Camera-type eye (tissue), 1 donor: ENCODE results near the gene ZC3H11A. TPM values are rescaled to one million over a fixed set of nuclear protein-coding genes. Genes with fewer than 3 reads are reported as not detected.

Experiments used
- total RNA-seq: library from RNA; depleted of rRNA; stranded (reverse); fragments of >200 nt; gene quantifications from one replicate; pipeline ENCODE4 v1.2.3, GENCODE V29; 2014

The ZC3H11A gene
- 160 TPM for total RNA-seq

GRCh38 chr1:203795441-203796235 is at the start of gene ZC3H11A, which contains the start of gene ZBED6:
TSS of gene ZC3H11A (plus strand) at chr1:203795623. CDS start at chr1:203817071, 21,448 bp downstream.
TSS of gene ZBED6 (plus strand) at chr1:203795623. CDS start at chr1:203797523, 1,900 bp downstream.

GRCh38 chr1:203765029-203765837 is 30.2 kb upstream of the ZC3H11A start, which contains the start of gene LAX1:
TSS of gene LAX1 (plus strand) at chr1:203765183. CDS start at chr1:203765566, 383 bp downstream.

Other genes with a start within 250 kb of the ZC3H11A start
- gene ATP2B4, start 168.8 kb upstream of the ZC3H11A start, total RNA-seq, result 83.0 TPM
- 0.38 TPM for gene LAX1, start 30.4 kb upstream of the ZC3H11A start, total RNA-seq
- gene ZBED6, start within 50 bp of the ZC3H11A start, total RNA-seq, result 22.9 TPM
- 86.6 TPM for gene SNRPE, start 66.0 kb downstream of the ZC3H11A start, total RNA-seq